Measurements from ENCODE around the gene ANKRD33. TPM values are rescaled to one million over a fixed set of nuclear protein-coding genes. Genes with fewer than 3 reads are reported as not detected.

ANKRD33 gene, protein sequence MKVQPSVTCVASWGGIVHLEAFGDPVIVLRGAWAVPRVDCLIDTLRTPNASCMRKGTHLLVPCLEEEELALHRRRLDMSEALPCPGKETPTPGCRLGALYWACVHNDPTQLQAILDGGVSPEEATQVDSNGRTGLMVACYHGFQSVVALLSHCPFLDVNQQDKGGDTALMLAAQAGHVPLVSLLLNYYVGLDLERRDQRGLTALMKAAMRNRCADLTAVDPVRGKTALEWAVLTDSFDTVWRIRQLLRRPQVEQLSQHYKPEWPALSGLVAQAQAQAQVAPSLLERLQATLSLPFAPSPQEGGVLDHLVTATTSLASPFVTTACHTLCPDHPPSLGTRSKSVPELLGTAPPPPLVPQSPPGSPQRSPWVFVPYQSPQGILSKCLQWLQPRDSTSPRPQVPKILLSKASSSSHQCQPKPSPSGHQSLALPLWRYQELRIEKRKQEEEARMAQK
- total RNA-seq (ENCODE audit: unreplicated experiment) = not detected
- long read RNA-seq = 0 reads

DNA sequence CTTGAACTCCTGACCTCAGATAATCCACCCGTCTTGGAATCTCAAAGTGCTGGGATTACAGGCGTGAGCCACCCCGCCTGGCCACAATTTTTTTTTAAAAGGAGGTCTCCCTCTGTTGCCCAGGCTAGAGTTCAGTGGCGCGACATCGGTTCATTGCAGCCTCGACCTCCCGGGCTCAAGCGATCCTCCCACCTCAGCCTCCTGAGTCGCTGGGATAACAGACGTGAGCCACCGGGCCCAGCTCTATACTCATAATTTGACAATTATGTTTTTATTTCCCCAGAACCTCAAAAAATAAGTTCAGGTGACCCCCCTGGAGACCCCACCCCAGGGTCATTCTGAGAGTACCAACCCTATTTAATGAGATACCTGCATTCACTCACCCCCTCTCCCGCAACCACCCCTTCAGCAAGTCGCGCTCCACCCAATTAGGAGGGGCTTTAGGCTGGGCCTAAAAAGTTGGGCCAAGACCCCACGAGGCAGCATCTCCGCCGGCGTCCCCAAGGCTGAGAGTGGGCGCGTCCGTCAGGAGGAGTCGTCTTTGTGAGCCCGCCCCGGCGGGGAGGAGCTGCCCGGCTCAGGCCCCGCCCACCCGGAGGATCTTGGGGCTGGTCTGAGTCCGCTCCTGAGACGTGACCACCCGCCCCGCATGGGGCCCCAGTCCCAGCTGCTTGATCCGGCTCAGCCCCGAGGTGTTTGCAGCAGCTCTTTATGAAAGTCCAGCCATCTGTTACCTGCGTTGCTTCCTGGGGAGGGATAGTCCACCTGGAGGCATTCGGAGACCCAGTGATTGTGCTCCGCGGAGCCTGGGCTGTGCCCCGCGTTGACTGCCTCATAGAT, at the start of gene ANKRD33:
Gene ANKRD33 (plus strand): TSS at position 628 of the 840 bp plus-strand sequence. CDS start 84 bp downstream, at position 712.
- Mint-ChIP-seq H3K27ac (ENCODE audit: unreplicated experiment) (no peak within 1 kb of the TSS), H3K4me3 (ENCODE audit: unreplicated experiment) (no peak within 1 kb of the TSS), H3K36me3 (ENCODE audit: unreplicated experiment) (peaks cover 8% of the 10 kb centered on the region), H3K27me3 (ENCODE audit: unreplicated experiment) (peaks cover 3% of the 10 kb centered on the region), H3K4me1 (ENCODE audit: low read depth, unreplicated experiment) (peaks cover 6% of the 10 kb centered on the region), H3K9me3 (ENCODE audit: unreplicated experiment) (peaks cover 3% of the 10 kb centered on the region)
- DNase-seq = peak; percentile 71
- no peak for TF ChIP-seq CTCF (IDR thresholded peaks at IDR 0.05; ENCODE audit: partially characterized antibody, unreplicated experiment)

- DNase-seq = no peak
- Mint-ChIP-seq H3K27me3 (ENCODE audit: unreplicated experiment) (peaks cover 30% of the 10 kb centered on the region), H3K27ac (ENCODE audit: unreplicated experiment) (no peak overlapping the region), H3K9me3 (ENCODE audit: unreplicated experiment) (peaks cover 15% of the 10 kb centered on the region), H3K36me3 (ENCODE audit: unreplicated experiment) (peaks cover 3% of the 10 kb centered on the region), H3K4me1 (ENCODE audit: low read depth, unreplicated experiment) (peaks cover 62% of the 10 kb centered on the region), H3K4me3 (ENCODE audit: unreplicated experiment) (peak overlapping the region; percentile 80)
- no peak for TF ChIP-seq CTCF (IDR thresholded peaks at IDR 0.05; ENCODE audit: partially characterized antibody, unreplicated experiment)
Observed at GRCh38 chr12:51838762-51839161, 49.1 kb upstream of the ANKRD33 start.

- peaks cover 25% of the 10 kb centered on the region for H3K27me3 Mint-ChIP-seq (ENCODE audit: unreplicated experiment)
- peaks cover 11% of the 10 kb centered on the region for H3K9me3 Mint-ChIP-seq (ENCODE audit: unreplicated experiment)
- H3K4me1 Mint-ChIP-seq (ENCODE audit: low read depth, unreplicated experiment) = peaks cover 63% of the 10 kb centered on the region
- peak overlapping the region; percentile 85 for H3K27ac Mint-ChIP-seq (ENCODE audit: unreplicated experiment)
- H3K4me3 Mint-ChIP-seq (ENCODE audit: unreplicated experiment) = peak overlapping the region; percentile 80
- H3K36me3 Mint-ChIP-seq (ENCODE audit: unreplicated experiment) = no peaks in the 10 kb centered on the region
- no peak for TF ChIP-seq CTCF (IDR thresholded peaks at IDR 0.05; ENCODE audit: partially characterized antibody, unreplicated experiment)
- no peak for DNase-seq
Observed at GRCh38 chr12:51839310-51839947, 48.5 kb upstream of the ANKRD33 start.

DNA sequence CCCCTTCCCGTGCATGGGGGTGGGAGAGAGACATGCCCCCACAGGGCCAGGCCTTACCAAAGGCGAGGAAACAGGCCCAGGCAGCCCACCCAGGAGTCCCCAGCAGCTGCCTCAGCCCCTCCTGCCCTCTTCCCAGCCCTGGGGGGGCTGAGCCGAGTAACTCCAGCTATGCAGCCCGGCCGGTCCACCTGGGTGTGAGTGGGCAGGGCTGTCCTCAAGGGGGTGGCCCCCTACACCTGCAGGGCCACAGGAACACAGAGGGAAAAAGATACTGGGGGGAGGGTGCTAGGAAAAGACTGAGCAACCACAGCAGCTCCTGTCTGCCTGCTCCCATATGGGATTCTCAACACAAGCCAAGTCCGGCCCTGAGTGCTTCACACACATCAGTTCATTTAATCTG, 46.9 kb upstream of the ANKRD33 start:
- no peak for DNase-seq
- Mint-ChIP-seq H3K4me3 (ENCODE audit: unreplicated experiment) (no peak overlapping the region), H3K27me3 (ENCODE audit: unreplicated experiment) (peaks cover 20% of the 10 kb centered on the region), H3K4me1 (ENCODE audit: low read depth, unreplicated experiment) (peaks cover 65% of the 10 kb centered on the region), H3K27ac (ENCODE audit: unreplicated experiment) (no peak overlapping the region), H3K9me3 (ENCODE audit: unreplicated experiment) (peaks cover 4% of the 10 kb centered on the region), H3K36me3 (ENCODE audit: unreplicated experiment) (no peaks in the 10 kb centered on the region)
- no peak for TF ChIP-seq CTCF (IDR thresholded peaks at IDR 0.05; ENCODE audit: partially characterized antibody, unreplicated experiment)

Measured in glutamatergic neuron (in vitro differentiated cells).